ENCODE data around the gene SLC25A44. TPM values are rescaled to one million over a fixed set of nuclear protein-coding genes. Genes with fewer than 3 reads are reported as not detected.

Gene SLC25A44
- total RNA-seq, 5 donors from 2014 or later (not counting 1 experiment from before 2014, with no cell fraction given), result 16.8 to 24.5 (median 21.4) TPM

DNA sequence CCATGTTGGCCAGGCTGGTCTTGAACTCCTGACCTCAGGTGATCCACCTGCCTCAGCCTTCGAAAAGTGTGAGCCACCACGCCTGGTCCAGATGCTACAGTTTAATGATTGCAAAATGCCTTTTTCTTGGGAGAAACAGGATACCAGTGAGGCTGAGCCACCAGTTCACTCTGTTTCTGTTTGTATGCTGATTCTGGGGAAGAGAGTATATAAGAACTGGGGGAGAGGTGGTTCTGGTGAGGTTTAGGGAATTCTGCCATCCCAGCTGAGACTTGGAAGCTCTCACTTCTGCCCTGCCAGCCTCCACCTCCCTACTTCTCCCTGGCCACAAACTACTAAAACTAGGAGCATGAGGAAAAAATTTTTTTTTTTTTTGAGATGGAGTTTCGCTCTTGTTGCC lies 10.8 kb downstream of the SLC25A44 start:
- Mint-ChIP-seq H3K4me1 (peaks cover 11 to 17% (median 14%) of the 10 kb centered on the region in 3 donors), H3K36me3 (peaks cover 28% of the 10 kb centered on the region), H3K4me3 (no peak overlapping the region), H3K27me3 (no peaks in the 10 kb centered on the region), H3K9me3 (no peaks in the 10 kb centered on the region), H3K27ac (no peak overlapping the region)
- Histone ChIP-seq H3K36me3 (ENCODE audit: control insufficient read depth in 2 of 2, extremely low read depth in 1 of 2, insufficient read depth in 1 of 2, low read length in 1 of 2) (peaks cover 0 to 60% of the 10 kb centered on the region in 2 donors), H3K27me3 (replicated peaks in 1 of 2; ENCODE audit: control insufficient read depth in 2 of 2, extremely low read depth in 1 of 2, insufficient read depth in 2 of 2, low read length in 1 of 2) (no peaks in the 10 kb centered on the region), H3K4me3 (ENCODE audit: control insufficient read depth in 1 of 2, extremely low read depth in 1 of 2, low read length in 1 of 2) (no peak overlapping the region), H3K9me3 (no peaks in the 10 kb centered on the region), H3K4me1 (ENCODE audit: control insufficient read depth in 1 of 2, extremely low read depth in 1 of 2, insufficient read depth in 2 of 2, low read length in 2 of 2) (peaks cover 0 to 11% of the 10 kb centered on the region in 2 experiments), H3K27ac (ENCODE audit: low read length) (no peak overlapping the region)
- CTCF ChIA-PET, result no interaction called here
- ATAC-seq (replicated peaks in 1 of 4) (no peak), DNase-seq (no peak)
- 90% methylated on average over 2 of the region's 3 CpGs for WGBS (ENCODE audit: insufficient coverage)
- POLR2A ChIA-PET, result no interaction called here

- ChIA-PET POLR2A (interaction anchor here in 1 of 2 donors (1.0 kb wide), 1 partner anchor 22 kb away, joined by 3 read pairs; no protein-coding TSS in a partner anchor), CTCF (interaction anchor here in 1 of 2 donors (1.1 kb wide), 2 partner anchors 13 to 14 kb away, joined by 3 to 4 read pairs; no protein-coding TSS in a partner anchor)
- Mint-ChIP-seq H3K27ac (peak overlapping the region; percentile 14 to 62), H3K4me1 (peaks cover 23 to 34% (median 32%) of the 10 kb centered on the region in 3 donors), H3K4me3 (peak overlapping the region in 1 of 3 donors; percentile 14), H3K9me3 (no peaks in the 10 kb centered on the region), H3K36me3 (peaks cover 21% of the 10 kb centered on the region), H3K27me3 (no peaks in the 10 kb centered on the region)
- Histone ChIP-seq H3K36me3 (ENCODE audit: control insufficient read depth in 2 of 2, extremely low read depth in 1 of 2, insufficient read depth in 1 of 2, low read length in 1 of 2) (peaks cover 4 to 46% of the 10 kb centered on the region in 2 donors), H3K27me3 (replicated peaks in 1 of 2; ENCODE audit: control insufficient read depth in 2 of 2, extremely low read depth in 1 of 2, insufficient read depth in 2 of 2, low read length in 1 of 2) (no peaks in the 10 kb centered on the region), H3K4me1 (ENCODE audit: control insufficient read depth in 1 of 2, extremely low read depth in 1 of 2, insufficient read depth in 2 of 2, low read length in 2 of 2) (peaks cover 3 to 27% of the 10 kb centered on the region in 2 experiments), H3K9me3 (no peaks in the 10 kb centered on the region), H3K4me3 (ENCODE audit: control insufficient read depth in 1 of 2, extremely low read depth in 1 of 2, low read length in 1 of 2) (no peak overlapping the region), H3K27ac (ENCODE audit: low read length) (no peak overlapping the region)
- ATAC-seq (replicated peaks in 1 of 4), result no peak
- DNase-seq, result no peak
- WGBS (ENCODE audit: insufficient coverage), result 100% methylated on average over 1 of the region's 3 CpGs
These were observed 17.3 kb downstream of the SLC25A44 start for GRCh38 chr1:156211243-156211642.

GRCh38 chr1:156212130-156212529 lies 18.2 kb downstream of the SLC25A44 start:
- ChIA-PET POLR2A (interaction anchor here (0.5 to 1.9 kb wide), 6 partner anchors 13 to 468 kb away, joined by 3 to 32 read pairs (median 4); partner anchors contain the start of genes SLC25A44 (in 1 of the 2) and SMG5 (in 1 of the 2)), CTCF (interaction anchor here (0.9 to 2.7 kb wide), 5 partner anchors 13 to 64 kb away, joined by 3 to 40 read pairs (median 4); partner anchors contain the start of gene SLC25A44 (in 1 of the 2))
- Mint-ChIP-seq H3K36me3 (peaks cover 21% of the 10 kb centered on the region), H3K4me1 (peaks cover 23 to 39% (median 33%) of the 10 kb centered on the region in 3 donors), H3K4me3 (peak overlapping the region; percentile 95 to 96 (median 95)), H3K9me3 (no peaks in the 10 kb centered on the region), H3K27me3 (no peaks in the 10 kb centered on the region), H3K27ac (peak overlapping the region; percentile 98)
- H3K4me3 ChIP-seq (ENCODE audit: control insufficient read depth in 1 of 2, extremely low read depth in 1 of 2, low read length in 1 of 2), result peak overlapping the region in 1 of 2 donors; percentile 93
- H3K36me3 ChIP-seq (ENCODE audit: control insufficient read depth in 2 of 2, extremely low read depth in 1 of 2, insufficient read depth in 1 of 2, low read length in 1 of 2), result peaks cover 4 to 40% of the 10 kb centered on the region in 2 donors
- DNase-seq, result no peak
- ATAC-seq (replicated peaks in 1 of 4), result no peak
- H3K27me3 ChIP-seq (replicated peaks in 1 of 2; ENCODE audit: control insufficient read depth in 2 of 2, extremely low read depth in 1 of 2, insufficient read depth in 2 of 2, low read length in 1 of 2), result no peaks in the 10 kb centered on the region
- WGBS (ENCODE audit: insufficient coverage), result 100% methylated on average over 5 of the region's 9 CpGs
- H3K4me1 ChIP-seq (ENCODE audit: control insufficient read depth in 1 of 2, extremely low read depth in 1 of 2, insufficient read depth in 2 of 2, low read length in 2 of 2), result peaks cover 3 to 29% of the 10 kb centered on the region in 2 experiments
- peak overlapping the region; percentile 97 for H3K27ac ChIP-seq (ENCODE audit: low read length)
- H3K9me3 ChIP-seq, result no peaks in the 10 kb centered on the region

DNA sequence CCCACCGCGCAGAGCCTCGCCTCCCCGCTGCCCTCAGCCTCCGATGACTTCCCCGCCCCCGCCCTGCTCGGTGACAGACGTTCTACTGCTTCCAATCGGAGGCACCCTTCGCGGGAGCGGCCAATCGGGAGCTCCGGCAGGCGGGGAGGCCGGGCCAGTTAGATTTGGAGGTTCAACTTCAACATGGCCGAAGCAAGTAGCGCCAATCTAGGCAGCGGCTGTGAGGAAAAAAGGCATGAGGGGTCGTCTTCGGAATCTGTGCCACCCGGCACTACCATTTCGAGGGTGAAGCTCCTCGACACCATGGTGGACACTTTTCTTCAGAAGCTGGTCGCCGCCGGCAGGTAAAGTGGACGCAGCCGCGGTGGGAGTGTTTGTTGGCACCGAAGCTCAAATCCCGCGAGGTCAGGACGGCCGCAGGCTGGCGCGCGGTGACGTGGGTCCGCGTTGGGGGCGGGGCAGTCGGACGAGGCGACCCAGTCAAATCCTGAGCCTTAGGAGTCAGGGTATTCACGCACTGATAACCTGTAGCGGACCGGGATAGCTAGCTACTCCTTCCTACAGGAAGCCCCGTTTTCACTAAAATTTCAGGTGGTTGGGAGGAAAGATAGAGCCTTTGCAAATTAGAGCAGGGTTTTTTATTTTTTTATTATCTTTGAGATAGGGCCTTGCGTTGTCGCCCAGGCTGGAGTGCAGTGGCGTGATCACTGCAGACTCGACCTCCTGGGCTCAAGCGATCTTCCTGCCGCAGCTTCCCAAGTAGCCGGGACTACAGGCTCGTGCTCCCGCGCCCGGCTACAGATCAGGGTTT lies 19.1 kb downstream of the SLC25A44 start, which contains the start of gene PMF1:
TSS of gene PMF1 (plus strand) at position 175 of the 811 bp plus-strand sequence. CDS start at position 184, 9 bp downstream.
- peak; percentile 90 to 96 (median 94) for DNase-seq
- H3K36me3 Mint-ChIP-seq, result peaks cover 16% of the 10 kb centered on the region
- POLR2A ChIA-PET, result interaction anchor here (0.5 to 1.9 kb wide), 11 partner anchors 12 to 469 kb away, joined by 3 to 32 read pairs (median 4); partner anchors contain the start of genes SLC25A44 (in 1 of the 2) and SMG5 (in 1 of the 2)

GRCh38 chr1:156213644-156213966 lies 19.7 kb downstream of the SLC25A44 start:
- CTCF ChIA-PET, result interaction anchor here (0.6 to 2.7 kb wide), 8 partner anchors 11 to 890 kb away, joined by 3 to 40 read pairs (median 4); partner anchors contain the start of gene SLC25A44 (in 1 of the 2)
- Histone ChIP-seq H3K4me3 (ENCODE audit: control insufficient read depth in 1 of 2, extremely low read depth in 1 of 2, low read length in 1 of 2) (peak overlapping the region; percentile 91 to 93), H3K27ac (ENCODE audit: low read length) (peak overlapping the region; percentile 97), H3K27me3 (replicated peaks in 1 of 2; ENCODE audit: control insufficient read depth in 2 of 2, extremely low read depth in 1 of 2, insufficient read depth in 2 of 2, low read length in 1 of 2) (no peaks in the 10 kb centered on the region), H3K36me3 (ENCODE audit: control insufficient read depth in 2 of 2, extremely low read depth in 1 of 2, insufficient read depth in 1 of 2, low read length in 1 of 2) (peaks cover 4 to 29% of the 10 kb centered on the region in 2 donors), H3K4me1 (ENCODE audit: control insufficient read depth in 1 of 2, extremely low read depth in 1 of 2, insufficient read depth in 2 of 2, low read length in 2 of 2) (peaks cover 7 to 42% of the 10 kb centered on the region in 2 experiments), H3K9me3 (no peaks in the 10 kb centered on the region)
- WGBS (ENCODE audit: insufficient coverage), result 86% methylated on average over 3 of the region's 11 CpGs
- POLR2A ChIA-PET, result interaction anchor here (0.6 to 1.9 kb wide), 5 partner anchors 11 to 112 kb away, joined by 3 to 32 read pairs (median 3); partner anchors contain the start of gene SLC25A44 (in 1 of the 2)
- Mint-ChIP-seq H3K36me3 (peaks cover 14% of the 10 kb centered on the region), H3K27me3 (no peaks in the 10 kb centered on the region), H3K4me1 (peaks cover 34 to 52% (median 46%) of the 10 kb centered on the region in 3 donors), H3K4me3 (peak overlapping the region; percentile 95 to 96 (median 95)), H3K9me3 (no peaks in the 10 kb centered on the region), H3K27ac (peak overlapping the region; percentile 98)
- DNase-seq (no peak), ATAC-seq (replicated peaks in 1 of 4) (no peak)

More for the DNA sequence above, 19.1 kb downstream of the SLC25A44 start, which contains the start of gene PMF1:
- no peaks in the 10 kb centered on the region for H3K9me3 ChIP-seq
- peaks cover 4 to 34% of the 10 kb centered on the region in 2 donors for H3K36me3 ChIP-seq (ENCODE audit: control insufficient read depth in 2 of 2, extremely low read depth in 1 of 2, insufficient read depth in 1 of 2, low read length in 1 of 2)
- H3K27ac Mint-ChIP-seq, result peak within 1 kb of the TSS; percentile 98
- 0% methylated on average over 52 of the region's 61 CpGs for WGBS (ENCODE audit: insufficient coverage)
- H3K27ac ChIP-seq (ENCODE audit: low read length), result peak within 1 kb of the TSS; percentile 97
- H3K4me3 ChIP-seq (ENCODE audit: control insufficient read depth in 1 of 2, extremely low read depth in 1 of 2, low read length in 1 of 2), result peak within 1 kb of the TSS; percentile 91 to 93
- H3K4me1 ChIP-seq (ENCODE audit: control insufficient read depth in 1 of 2, extremely low read depth in 1 of 2, insufficient read depth in 2 of 2, low read length in 2 of 2), result peaks cover 7 to 37% of the 10 kb centered on the region in 2 experiments
- no peaks in the 10 kb centered on the region for H3K27me3 Mint-ChIP-seq
- H3K4me3 Mint-ChIP-seq, result peak within 1 kb of the TSS; percentile 95 to 96 (median 95)
- H3K27me3 ChIP-seq (replicated peaks in 1 of 2; ENCODE audit: control insufficient read depth in 2 of 2, extremely low read depth in 1 of 2, insufficient read depth in 2 of 2, low read length in 1 of 2), result no peaks in the 10 kb centered on the region
- CTCF ChIA-PET, result interaction anchor here (0.6 to 2.7 kb wide), 6 partner anchors 12 to 116 kb away, joined by 3 to 40 read pairs (median 4); partner anchors contain the start of gene SLC25A44 (in 1 of the 2)
- no peaks in the 10 kb centered on the region for H3K9me3 Mint-ChIP-seq
- ATAC-seq (replicated peaks in 1 of 4), result peak; percentile 95 to 97 (median 96)
- H3K4me1 Mint-ChIP-seq, result peaks cover 31 to 48% (median 42%) of the 10 kb centered on the region in 3 donors

All from T-cell (primary cell).